HG03139 (cell line): ENCODE data around the gene NYAP2.

Experiments used
- ATAC-seq: cut with Tn5 transposase; IDR thresholded peaks from one replicate; pipeline ENCODE4 v1.9.1; 2021; ENCODE audit not compliant: unreplicated experiment

The NYAP2 gene

GRCh38 chr2:225694664-225695063 is 295.2 kb downstream of the NYAP2 start:
- ATAC-seq: no peak

- ATAC-seq: no peak
These were observed 298.4 kb downstream of the NYAP2 start for GRCh38 chr2:225697936-225698335.
